CD4-positive, alpha-beta T cell (primary cell): Measurements from ENCODE around the gene CCNE1. TPM values are rescaled to one million over a fixed set of nuclear protein-coding genes. Genes with fewer than 3 reads are reported as not detected.
A peak's percentile ranks its signal among the peaks of the same experiment; 100 is the strongest.

Experiments
- ATAC-seq: fragments of 200-7000 bp; cut with Tn5 transposase; one replicate; pipeline ENCODE4 v1.10.0; 2022; ENCODE audit warnings: mild to moderate bottlenecking; ENCODE audit not compliant: poor library complexity
- CTCF ChIA-PET: fragments of 350-600 bp; sonication (Branson Sonifier 250); formaldehyde crosslinking; loops from one replicate; lab custom pipeline; 2021; ENCODE audit warnings: antibody characterized with exemption, inconsistent platforms; lab: Charles Lee
- POLR2A ChIA-PET: fragments of 350-600 bp; sonication (Branson Sonifier 250); formaldehyde crosslinking; loops from one replicate; lab custom pipeline; 2021; ENCODE audit warnings: antibody characterized with exemption, inconsistent platforms; lab: Charles Lee
- DNase-seq, 14 experiments: peaks; one replicate each; pipeline ENCODE4 v3.0.0-alpha.2; 2013 to 2020; ENCODE audit warnings: mixed read lengths in 2 of 14
- H3K27ac ChIP-seq, 2 donors: one replicate each; pipeline versions ENCODE4 v1.5.1 to v1.7.0; 2013; ENCODE audit warnings: low read length in 2 of 2, low read depth in 1 of 2, mild to moderate bottlenecking in 1 of 2
- H3K27me3 ChIP-seq, 2 experiments: 1 replicate in 1 of 2; 2 replicates in 1 of 2; pipeline versions ENCODE4 v1.6.1 to v1.7.0; 2013; ENCODE audit warnings: low read length in 2 of 2, control low read depth in 1 of 2, mild to moderate bottlenecking in 1 of 2, moderate library complexity in 1 of 2; ENCODE audit not compliant: insufficient read depth in 2 of 2, control insufficient read depth in 1 of 2
- H3K36me3 ChIP-seq: one replicate; pipeline ENCODE4 v1.6.1; 2013; ENCODE audit warnings: low read length, control low read depth; ENCODE audit not compliant: insufficient read depth
- H3K4me1 ChIP-seq: one replicate; pipeline ENCODE4 v1.6.1; 2013; ENCODE audit warnings: low read length, control low read depth; ENCODE audit not compliant: insufficient read depth
- H3K4me3 ChIP-seq: one replicate; pipeline ENCODE4 v1.5.1; 2013; ENCODE audit warnings: mild to moderate bottlenecking, low read length, moderate library complexity
- H3K9me3 ChIP-seq, 2 experiments: 1 replicate in 1 of 2; 2 replicates in 1 of 2; pipeline versions ENCODE4 v1.6.1 to v1.7.0; 2013; ENCODE audit warnings: low read length in 2 of 2, mild to moderate bottlenecking in 2 of 2, control low read depth in 1 of 2, moderate library complexity in 1 of 2; ENCODE audit not compliant: control insufficient read depth in 1 of 2, insufficient read depth in 1 of 2
- H3K27ac Mint-ChIP-seq: one replicate; pipeline ENCODE4 v1.8.0; 2020; ENCODE audit warnings: mixed read lengths
- H3K27me3 Mint-ChIP-seq: one replicate; pipeline ENCODE4 v1.8.0; 2021; ENCODE audit warnings: mixed read lengths
- H3K36me3 Mint-ChIP-seq: one replicate; pipeline ENCODE4 v1.8.0; 2021; ENCODE audit warnings: low read depth, mixed read lengths
- H3K4me1 Mint-ChIP-seq: one replicate; pipeline ENCODE4 v1.8.0; 2021; ENCODE audit warnings: low read depth, mixed read lengths
- H3K4me3 Mint-ChIP-seq: one replicate; pipeline ENCODE4 v1.8.0; 2020; ENCODE audit warnings: mild to moderate bottlenecking, mixed read lengths
- H3K9me3 Mint-ChIP-seq: one replicate; pipeline ENCODE4 v1.8.0; 2020; ENCODE audit warnings: mixed read lengths
- intact Hi-C, 2 experiments: fragments of 100-400 bp; cut with DNase I in 1 of 2; cut with micrococcal nuclease in 1 of 2; formaldehyde crosslinking; loops; one replicate each; pipeline versions ENCODE4 v1.15.1 to v1.9.0; 2023 to 2025; cut with DNase I, micrococcal nuclease
- total RNA-seq, 174 experiments: library from RNA in 2 of 174; stranded (reverse) in 2 of 174; gene quantifications; one replicate each; pipeline ENCODE4 v1.2.3 and lab custom pipeline; 2021 to 2026
- TF ChIP-seq, protein P1 (sequence below): fragments of 200-600 bp; IDR thresholded peaks from one replicate; pipeline ENCODE4 v1.8.0; 2022; ENCODE audit warnings: antibody characterized with exemption, mild to moderate bottlenecking

CCNE1 gene
- total RNA-seq, 2 experiments from 2014 or later: 4.9 to 5.6 TPM

DNA sequence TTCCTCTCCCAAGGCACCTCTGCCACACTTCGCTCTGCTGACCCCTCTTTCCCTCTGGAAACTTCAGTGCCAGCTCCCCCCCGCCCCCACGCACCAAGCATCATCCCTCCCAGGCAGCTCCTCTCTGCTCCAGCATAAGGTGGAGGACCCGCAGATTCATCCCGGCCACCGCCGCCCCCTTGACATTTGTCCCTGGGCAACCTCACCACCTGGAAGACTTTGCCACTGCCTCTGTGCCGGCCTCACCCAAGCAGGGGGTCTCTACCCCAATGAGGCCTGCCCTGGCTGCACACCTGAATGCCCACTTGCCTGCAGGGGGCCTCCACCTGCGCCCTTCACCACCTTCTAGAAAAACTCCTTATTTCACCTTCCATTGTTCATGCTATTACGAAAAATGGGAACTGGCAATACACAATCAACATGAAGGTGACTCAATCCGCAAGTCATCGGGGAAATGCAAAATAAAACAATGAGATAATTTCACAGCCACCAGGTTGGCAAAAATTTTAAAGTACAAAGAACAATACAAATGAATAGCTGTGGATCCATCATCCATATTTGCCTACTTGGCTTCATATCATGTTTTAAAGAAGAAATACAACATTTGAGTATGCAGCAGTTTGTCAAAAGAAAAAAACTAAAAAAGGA is 21.9 kb downstream of the CCNE1 start:
- no peak for ATAC-seq
- Histone ChIP-seq H3K4me3 (no peak overlapping the region), H3K27ac (no peak overlapping the region), H3K4me1 (peaks cover 57% of the 10 kb centered on the region), H3K27me3 (no peaks in the 10 kb centered on the region), H3K36me3 (no peaks in the 10 kb centered on the region), H3K9me3 (no peaks in the 10 kb centered on the region)
- intact Hi-C loops: loop anchor here in 1 of 2 experiments (10.0 kb wide), 1 partner anchor 229 kb away; the partner anchor contains the start of gene POP4
- H3K9me3 Mint-ChIP-seq: no peaks in the 10 kb centered on the region
- ChIA-PET CTCF (interaction anchor here (0.9 kb wide), 1 partner anchor 117 kb away, joined by 3 read pairs; no protein-coding TSS in a partner anchor), POLR2A (interaction anchor here (0.5 to 1.2 kb wide), 3 partner anchors 10 to 31 kb away, joined by 3 to 4 read pairs (median 3); no protein-coding TSS in a partner anchor)
- peak overlapping the region; percentile 93 for H3K27ac Mint-ChIP-seq
- TF ChIP-seq, protein P1, sequence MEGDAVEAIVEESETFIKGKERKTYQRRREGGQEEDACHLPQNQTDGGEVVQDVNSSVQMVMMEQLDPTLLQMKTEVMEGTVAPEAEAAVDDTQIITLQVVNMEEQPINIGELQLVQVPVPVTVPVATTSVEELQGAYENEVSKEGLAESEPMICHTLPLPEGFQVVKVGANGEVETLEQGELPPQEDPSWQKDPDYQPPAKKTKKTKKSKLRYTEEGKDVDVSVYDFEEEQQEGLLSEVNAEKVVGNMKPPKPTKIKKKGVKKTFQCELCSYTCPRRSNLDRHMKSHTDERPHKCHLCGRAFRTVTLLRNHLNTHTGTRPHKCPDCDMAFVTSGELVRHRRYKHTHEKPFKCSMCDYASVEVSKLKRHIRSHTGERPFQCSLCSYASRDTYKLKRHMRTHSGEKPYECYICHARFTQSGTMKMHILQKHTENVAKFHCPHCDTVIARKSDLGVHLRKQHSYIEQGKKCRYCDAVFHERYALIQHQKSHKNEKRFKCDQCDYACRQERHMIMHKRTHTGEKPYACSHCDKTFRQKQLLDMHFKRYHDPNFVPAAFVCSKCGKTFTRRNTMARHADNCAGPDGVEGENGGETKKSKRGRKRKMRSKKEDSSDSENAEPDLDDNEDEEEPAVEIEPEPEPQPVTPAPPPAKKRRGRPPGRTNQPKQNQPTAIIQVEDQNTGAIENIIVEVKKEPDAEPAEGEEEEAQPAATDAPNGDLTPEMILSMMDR: no peak
- H3K4me1 Mint-ChIP-seq: peaks cover 58% of the 10 kb centered on the region
- H3K27me3 Mint-ChIP-seq: no peaks in the 10 kb centered on the region
- H3K36me3 Mint-ChIP-seq: no peaks in the 10 kb centered on the region
- no peak for DNase-seq
- H3K4me3 Mint-ChIP-seq: no peak overlapping the region

DNA sequence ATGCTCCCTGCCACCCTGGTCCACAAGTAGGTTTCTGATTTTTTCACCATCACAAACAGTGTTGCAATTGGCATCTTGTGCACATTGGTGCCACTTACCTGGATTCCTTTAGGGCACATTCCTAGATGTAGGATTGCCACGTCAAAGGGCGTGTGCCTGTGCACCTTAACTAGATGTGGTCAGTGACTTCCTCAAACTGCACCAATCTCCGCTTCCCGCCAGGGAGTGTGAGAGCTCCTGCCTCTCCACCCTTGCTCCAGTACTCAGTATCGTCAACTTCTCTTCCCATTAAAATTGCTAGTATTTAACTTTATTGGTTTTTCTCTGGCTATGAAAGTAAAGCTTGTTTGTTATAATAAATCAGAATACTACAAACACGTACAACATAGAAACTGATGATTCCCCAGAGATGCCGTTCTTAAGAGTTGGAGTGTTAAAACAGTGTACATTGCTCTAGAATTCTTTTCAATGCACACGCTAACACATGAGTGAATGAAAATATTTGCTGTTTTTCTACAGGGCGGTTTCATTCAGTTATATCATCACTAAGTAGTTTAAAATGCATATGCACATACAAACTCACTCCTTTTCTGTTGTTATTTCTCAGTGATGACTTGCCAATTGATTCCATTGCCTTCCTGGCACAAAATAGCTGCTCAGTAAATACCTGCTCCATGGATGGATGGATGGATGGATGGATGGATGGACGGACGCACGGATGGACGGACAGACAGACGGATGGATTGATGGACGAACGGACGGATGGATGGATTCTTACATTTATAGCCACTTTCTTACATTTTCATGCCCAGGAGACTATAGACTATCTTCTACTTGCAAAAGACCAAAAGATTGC is 23.4 kb downstream of the CCNE1 start:
- ChIA-PET CTCF (interaction anchor here (1.9 kb wide), 1 partner anchor 119 kb away, joined by 4 read pairs; no protein-coding TSS in a partner anchor), POLR2A (interaction anchor here (1.3 to 1.4 kb wide), 2 partner anchors 10 to 229 kb away, joined by 3 to 4 read pairs; partner anchors contain the start of gene POP4)
- no peak overlapping the region for H3K4me3 Mint-ChIP-seq
- no peaks in the 10 kb centered on the region for H3K36me3 ChIP-seq
- TF ChIP-seq, protein P1: no peak
- no peaks in the 10 kb centered on the region for H3K9me3 Mint-ChIP-seq
- H3K27ac ChIP-seq: no peak overlapping the region
- DNase-seq (no peak), ATAC-seq (no peak)
- no peaks in the 10 kb centered on the region for H3K36me3 Mint-ChIP-seq
- H3K27me3 ChIP-seq: no peaks in the 10 kb centered on the region
- peaks cover 57% of the 10 kb centered on the region for H3K4me1 ChIP-seq
- intact Hi-C loops: loop anchor here in 1 of 2 experiments (10.0 kb wide), 1 partner anchor 230 kb away; the partner anchor contains the start of gene POP4
- H3K27ac Mint-ChIP-seq: peak overlapping the region; percentile 72
- H3K27me3 Mint-ChIP-seq: no peaks in the 10 kb centered on the region
- no peaks in the 10 kb centered on the region for H3K9me3 ChIP-seq
- no peak overlapping the region for H3K4me3 ChIP-seq
- peaks cover 55% of the 10 kb centered on the region for H3K4me1 Mint-ChIP-seq

DNA sequence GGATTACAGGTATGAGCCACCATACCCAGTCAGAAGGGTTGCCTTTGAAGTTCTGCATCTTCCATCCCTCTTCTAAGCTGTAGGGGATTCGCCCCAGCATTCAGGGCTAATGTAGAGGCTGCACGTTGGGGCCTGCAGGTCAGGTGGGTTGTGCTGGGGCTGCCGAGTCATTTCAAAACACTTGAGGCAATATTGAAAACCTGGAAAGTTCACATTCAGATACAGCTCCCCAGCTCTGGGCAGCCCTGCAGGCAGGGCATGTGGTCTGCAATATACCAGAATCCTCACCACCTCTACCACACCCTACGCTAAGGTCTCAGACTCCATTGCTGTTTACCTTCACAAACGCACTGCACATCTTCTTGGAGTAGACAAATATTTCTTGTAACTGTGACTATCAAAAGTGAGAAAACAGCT is 24.6 kb downstream of the CCNE1 start:
- ChIA-PET CTCF (interaction anchor here (1.9 kb wide), 1 partner anchor 120 kb away, joined by 4 read pairs; no protein-coding TSS in a partner anchor), POLR2A (interaction anchor here (1.5 to 1.9 kb wide), 2 partner anchors 9 to 230 kb away, joined by 8 to 15 read pairs; partner anchors contain the start of gene POP4)
- no peaks in the 10 kb centered on the region for H3K9me3 ChIP-seq
- H3K4me3 ChIP-seq: no peak overlapping the region
- peaks cover 43% of the 10 kb centered on the region for H3K4me1 Mint-ChIP-seq
- no peaks in the 10 kb centered on the region for H3K27me3 Mint-ChIP-seq
- H3K27me3 ChIP-seq: no peaks in the 10 kb centered on the region
- H3K9me3 Mint-ChIP-seq: no peaks in the 10 kb centered on the region
- intact Hi-C loops: loop anchor here in 1 of 2 experiments (10.0 kb wide), 1 partner anchor 232 kb away; the partner anchor contains the start of gene POP4
- H3K27ac Mint-ChIP-seq: peak overlapping the region; percentile 92
- no peak overlapping the region for H3K4me3 Mint-ChIP-seq
- H3K27ac ChIP-seq: peak overlapping the region in 1 of 2 donors; percentile 59
- no peaks in the 10 kb centered on the region for H3K36me3 ChIP-seq
- H3K4me1 ChIP-seq: peaks cover 48% of the 10 kb centered on the region
- ATAC-seq (no peak), DNase-seq (no peak)
- TF ChIP-seq, protein P1: no peak
- no peaks in the 10 kb centered on the region for H3K36me3 Mint-ChIP-seq
